GM13977 (cell line): ENCODE results near the gene VWA3B.

Experiments
- DNase-seq: peaks from one replicate; pipeline ENCODE4 v3.0.0; 2012; ENCODE audit warnings: low spot score
- CTCF ChIP-seq: IDR thresholded peaks from 2 replicates; pipeline ENCODE4 v1.5.1; 2012; ENCODE audit warnings: mild to moderate bottlenecking, control low read depth; ENCODE audit not compliant: insufficient read depth; ENCODE audit errors: extremely low read depth, missing control alignments
- in situ Hi-C: fragments of 300-500 bp; cut with MboI; formaldehyde crosslinking; loops from one replicate; pipeline ENCODE4 v1.12.0; 2022; ENCODE audit warnings: low sequenced_read_pairs, low pct_unique_long_range_greater_than_20kb, mixed read lengths, inconsistent platforms; ENCODE audit not compliant: unreplicated experiment

Gene VWA3B

GRCh38 chr2:98114643-98115330, 27.8 kb downstream of the VWA3B start:
- no peak for DNase-seq
- no peak for TF ChIP-seq CTCF
- in situ Hi-C loops: no loop called here

- no peak for TF ChIP-seq CTCF
- DNase-seq: no peak
- in situ Hi-C loops: no loop called here
Measured at GRCh38 chr2:98118161-98118560, 31.2 kb downstream of the VWA3B start.

- TF ChIP-seq CTCF: no peak
- in situ Hi-C loops: no loop called here
- no peak for DNase-seq
Measured at GRCh38 chr2:98118852-98119251, 31.9 kb downstream of the VWA3B start.

- no peak for TF ChIP-seq CTCF
- in situ Hi-C loops: no loop called here
- DNase-seq: no peak
Measured at GRCh38 chr2:98121149-98121548, 34.2 kb downstream of the VWA3B start.

GRCh38 chr2:98122524-98122923, 35.6 kb downstream of the VWA3B start:
- in situ Hi-C loops: no loop called here
- no peak for DNase-seq
- no peak for TF ChIP-seq CTCF

GRCh38 chr2:98123286-98123685, 36.3 kb downstream of the VWA3B start:
- no peak for TF ChIP-seq CTCF
- in situ Hi-C loops: no loop called here
- DNase-seq: no peak
